Measurements from ENCODE around the gene EXD3. TPM values are rescaled to one million over a fixed set of nuclear protein-coding genes. Genes with fewer than 3 reads are reported as not detected.

Gene EXD3
- total RNA-seq, 2 experiments from 2014 or later: 10.3 to 13.2 TPM

- Mint-ChIP-seq H3K27me3 (no peaks in the 10 kb centered on the region), H3K27ac (no peak overlapping the region), H3K9me3 (no peaks in the 10 kb centered on the region), H3K36me3 (ENCODE audit: low read depth) (no peaks in the 10 kb centered on the region), H3K4me1 (no peaks in the 10 kb centered on the region), H3K4me3 (no peak overlapping the region)
- ChIA-PET POLR2A (no interaction called here), CTCF (no interaction called here)
- no peak for DNase-seq
Measured at GRCh38 chr9:137373611-137373980, 49.4 kb downstream of the EXD3 start.

- Mint-ChIP-seq H3K9me3 (no peaks in the 10 kb centered on the region), H3K27me3 (no peaks in the 10 kb centered on the region), H3K4me1 (no peaks in the 10 kb centered on the region), H3K27ac (no peak overlapping the region), H3K4me3 (no peak overlapping the region), H3K36me3 (ENCODE audit: low read depth) (no peaks in the 10 kb centered on the region)
- CTCF ChIA-PET: no interaction called here
- no peak for DNase-seq
- POLR2A ChIA-PET: no interaction called here
Measured at GRCh38 chr9:137372693-137373610, 50.0 kb downstream of the EXD3 start.

- no peaks in the 10 kb centered on the region for H3K36me3 Mint-ChIP-seq (ENCODE audit: low read depth)
- CTCF ChIA-PET: no interaction called here
- H3K4me3 Mint-ChIP-seq: no peak overlapping the region
- no peaks in the 10 kb centered on the region for H3K9me3 Mint-ChIP-seq
- no peaks in the 10 kb centered on the region for H3K27me3 Mint-ChIP-seq
- H3K4me1 Mint-ChIP-seq: no peaks in the 10 kb centered on the region
- POLR2A ChIA-PET: no interaction called here
- H3K27ac Mint-ChIP-seq: no peak overlapping the region
- DNase-seq: no peak
Measured at GRCh38 chr9:137371946-137372651, 50.9 kb downstream of the EXD3 start.

- POLR2A ChIA-PET: no interaction called here
- Mint-ChIP-seq H3K9me3 (no peaks in the 10 kb centered on the region), H3K36me3 (ENCODE audit: low read depth) (no peaks in the 10 kb centered on the region), H3K4me1 (no peaks in the 10 kb centered on the region), H3K27me3 (no peaks in the 10 kb centered on the region), H3K27ac (no peak overlapping the region), H3K4me3 (no peak overlapping the region)
- CTCF ChIA-PET: no interaction called here
- DNase-seq: no peak
Measured at GRCh38 chr9:137371521-137371941, 51.4 kb downstream of the EXD3 start.

GRCh38 chr9:137370865-137371520, 52.0 kb downstream of the EXD3 start:
- no peaks in the 10 kb centered on the region for H3K36me3 Mint-ChIP-seq (ENCODE audit: low read depth)
- H3K4me3 Mint-ChIP-seq: no peak overlapping the region
- no peaks in the 10 kb centered on the region for H3K9me3 Mint-ChIP-seq
- H3K4me1 Mint-ChIP-seq: no peaks in the 10 kb centered on the region
- H3K27ac Mint-ChIP-seq: no peak overlapping the region
- no peak for DNase-seq
- H3K27me3 Mint-ChIP-seq: no peaks in the 10 kb centered on the region
- ChIA-PET CTCF (interaction anchor here (0.5 kb wide), 1 partner anchor 807 kb away, joined by 3 read pairs; no protein-coding TSS in a partner anchor), POLR2A (no interaction called here)

- CTCF ChIA-PET: no interaction called here
- DNase-seq: no peak
- Mint-ChIP-seq H3K27ac (peak overlapping the region; percentile 62), H3K9me3 (peaks cover 4% of the 10 kb centered on the region), H3K36me3 (ENCODE audit: low read depth) (no peaks in the 10 kb centered on the region), H3K4me3 (no peak overlapping the region), H3K4me1 (no peaks in the 10 kb centered on the region), H3K27me3 (no peaks in the 10 kb centered on the region)
- POLR2A ChIA-PET: no interaction called here
Measured at GRCh38 chr9:137369911-137370764, 52.8 kb downstream of the EXD3 start.

GRCh38 chr9:137369061-137369787, 53.7 kb downstream of the EXD3 start:
- Mint-ChIP-seq H3K4me3 (no peak overlapping the region), H3K27ac (no peak overlapping the region), H3K36me3 (ENCODE audit: low read depth) (no peaks in the 10 kb centered on the region), H3K27me3 (no peaks in the 10 kb centered on the region), H3K9me3 (peaks cover 4% of the 10 kb centered on the region), H3K4me1 (no peaks in the 10 kb centered on the region)
- CTCF ChIA-PET: no interaction called here
- POLR2A ChIA-PET: no interaction called here
- no peak for DNase-seq

GRCh38 chr9:137368431-137369035, 54.4 kb downstream of the EXD3 start:
- Mint-ChIP-seq H3K9me3 (peaks cover 8% of the 10 kb centered on the region), H3K4me3 (no peak overlapping the region), H3K36me3 (ENCODE audit: low read depth) (no peaks in the 10 kb centered on the region), H3K27ac (no peak overlapping the region), H3K27me3 (no peaks in the 10 kb centered on the region), H3K4me1 (no peaks in the 10 kb centered on the region)
- CTCF ChIA-PET: no interaction called here
- DNase-seq: no peak
- POLR2A ChIA-PET: no interaction called here

GRCh38 chr9:137367506-137368430, 55.2 kb downstream of the EXD3 start:
- no peaks in the 10 kb centered on the region for H3K27me3 Mint-ChIP-seq
- H3K9me3 Mint-ChIP-seq: peaks cover 8% of the 10 kb centered on the region
- no peaks in the 10 kb centered on the region for H3K36me3 Mint-ChIP-seq (ENCODE audit: low read depth)
- CTCF ChIA-PET: no interaction called here
- H3K4me1 Mint-ChIP-seq: no peaks in the 10 kb centered on the region
- POLR2A ChIA-PET: no interaction called here
- no peak for DNase-seq
- no peak overlapping the region for H3K4me3 Mint-ChIP-seq
- no peak overlapping the region for H3K27ac Mint-ChIP-seq

GRCh38 chr9:137366891-137367381, 56.0 kb downstream of the EXD3 start:
- no peak for DNase-seq
- CTCF ChIA-PET: no interaction called here

GRCh38 chr9:137366445-137366810, 56.5 kb downstream of the EXD3 start:
- ChIA-PET CTCF (no interaction called here), POLR2A (no interaction called here)
- Mint-ChIP-seq H3K4me1 (no peaks in the 10 kb centered on the region), H3K9me3 (peaks cover 14% of the 10 kb centered on the region), H3K36me3 (ENCODE audit: low read depth) (peaks cover 2% of the 10 kb centered on the region), H3K27ac (no peak overlapping the region), H3K4me3 (no peak overlapping the region), H3K27me3 (no peaks in the 10 kb centered on the region)
- DNase-seq: no peak

More at GRCh38 chr9:137366891-137367381, 56.0 kb downstream of the EXD3 start:
- H3K4me1 Mint-ChIP-seq: no peaks in the 10 kb centered on the region
- POLR2A ChIA-PET: no interaction called here
- no peak overlapping the region for H3K27ac Mint-ChIP-seq
- H3K27me3 Mint-ChIP-seq: no peaks in the 10 kb centered on the region
- peaks cover 10% of the 10 kb centered on the region for H3K9me3 Mint-ChIP-seq
- no peak overlapping the region for H3K4me3 Mint-ChIP-seq
- peaks cover 2% of the 10 kb centered on the region for H3K36me3 Mint-ChIP-seq (ENCODE audit: low read depth)

All from activated CD4-positive, alpha-beta T cell treated with anti-CD3 and anti-CD28 coated beads, Interleukin-2, amount 10 ng/mL, durations not matched to agents 7 days and 5 days (primary cell).